HG02885 (cell line): Measurements from ENCODE around the gene ALAD.
A peak's percentile ranks its signal among the peaks of the same experiment; 100 is the strongest.
"Not testable (repeated sequence)": the region's sequence is repeated elsewhere in the genome, so short reads cannot be mapped to it uniquely, and the experiment has no call there.

Experiments
- ATAC-seq: cut with Tn5 transposase; IDR thresholded peaks from one replicate; pipeline ENCODE4 v1.9.1; 2021; ENCODE audit warnings: mild to moderate bottlenecking; ENCODE audit not compliant: unreplicated experiment, poor library complexity

ALAD gene

GRCh38 chr9:113401027-113401792 is at the start of gene ALAD:
TSS of gene ALAD (minus strand) at chr9:113401284. CDS start at chr9:113393559, 7,725 bp downstream.
- ATAC-seq = peak; percentile 99

DNA sequence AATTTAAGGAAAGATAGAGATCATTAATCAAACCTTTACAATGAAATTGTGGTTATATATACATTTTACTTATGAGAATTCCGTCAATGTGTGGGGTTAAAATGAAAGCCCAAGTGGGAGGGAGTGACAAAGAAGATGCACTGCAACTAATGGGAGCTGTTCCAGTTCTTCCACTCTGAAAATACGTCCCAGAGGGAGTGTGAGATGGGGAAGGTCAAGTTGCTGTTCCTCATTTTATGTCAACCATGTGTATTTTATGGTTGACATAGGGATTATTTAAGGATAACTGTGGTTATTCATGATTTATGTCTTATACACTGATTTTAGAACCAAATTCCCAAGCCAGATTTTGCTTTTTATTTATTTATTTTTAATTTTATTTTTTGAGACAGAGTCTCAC is 48.3 kb upstream of the ALAD start:
- ATAC-seq = no peak

GRCh38 chr9:113446323-113446740 is 45.2 kb upstream of the ALAD start:
- no peak for ATAC-seq

DNA sequence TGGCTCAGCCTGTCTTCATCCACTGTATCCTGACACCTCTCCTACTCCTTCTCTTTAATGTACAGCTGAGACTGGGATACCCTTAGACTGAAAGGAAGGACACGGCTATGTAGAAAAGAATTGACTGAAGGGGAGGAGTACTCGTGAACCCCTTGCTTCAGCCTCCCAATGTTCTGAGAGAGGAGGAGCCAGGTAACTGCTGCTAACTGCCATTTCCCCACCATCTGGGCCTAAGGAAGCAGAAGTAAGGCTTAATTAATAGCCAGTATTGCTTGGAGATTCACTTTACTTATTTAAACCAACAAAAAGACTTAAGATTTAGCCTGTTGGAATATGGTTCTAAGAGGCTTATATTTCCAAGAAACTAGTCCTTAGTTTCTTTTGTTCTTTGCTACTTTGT is 43.7 kb upstream of the ALAD start:
- ATAC-seq = no peak

DNA sequence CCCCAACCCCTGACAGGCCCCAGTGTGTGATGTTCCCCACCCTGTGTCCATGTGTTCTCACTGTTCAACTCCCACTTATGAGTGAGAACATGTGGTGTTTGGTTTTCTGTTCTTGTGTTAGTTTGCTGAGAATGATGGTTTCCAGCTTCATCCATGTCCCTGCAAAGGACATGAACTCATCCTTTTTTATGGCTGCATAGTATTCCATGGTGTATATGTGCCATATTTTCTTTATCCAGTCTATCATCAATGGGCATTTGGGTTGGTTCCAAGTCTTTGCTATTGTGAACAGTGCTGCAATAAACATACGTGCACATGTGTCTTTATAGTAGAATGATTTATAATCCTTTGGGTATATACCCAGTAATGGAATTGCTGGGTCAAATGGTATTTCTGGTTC is 36.6 kb upstream of the ALAD start:
- not testable (repeated sequence) for ATAC-seq

DNA sequence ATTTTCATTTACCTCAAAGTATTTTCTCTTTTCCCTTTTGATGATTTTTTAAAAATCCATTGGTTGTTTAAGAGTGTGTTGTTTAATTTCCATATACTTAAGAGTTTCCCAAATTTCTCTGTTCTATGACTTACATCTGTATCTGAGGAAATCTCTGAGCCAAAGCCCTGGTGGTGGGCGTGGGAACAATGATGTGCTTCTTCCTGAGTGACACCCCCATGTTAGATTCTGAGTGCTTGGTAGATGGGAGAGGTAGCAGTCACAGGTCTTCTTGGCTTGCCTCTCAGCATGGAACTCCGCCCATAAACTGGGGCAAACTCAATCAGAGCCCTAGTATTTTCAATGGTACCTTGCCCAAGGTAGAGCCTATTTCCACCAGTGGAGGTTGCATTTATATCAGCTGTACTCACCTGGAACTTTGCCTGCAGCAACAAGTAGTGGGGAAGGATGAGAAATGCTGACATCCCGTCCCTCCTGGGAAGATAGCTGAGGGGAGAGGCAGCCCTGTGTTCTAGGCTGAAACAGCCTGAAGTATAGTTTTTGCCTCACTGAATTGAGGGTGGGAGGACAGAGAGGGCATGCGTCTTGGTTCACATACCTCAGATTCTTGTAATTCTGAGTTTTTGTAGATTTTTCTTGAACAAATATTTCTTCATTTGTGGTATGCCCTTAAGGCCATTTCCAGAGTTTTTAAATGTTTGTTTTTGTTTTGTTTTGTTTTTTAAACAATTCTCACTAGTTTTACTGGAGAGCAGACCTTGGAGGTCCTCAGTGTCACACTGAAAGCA is 35.8 kb upstream of the ALAD start:
- ATAC-seq = no peak

- no peak for ATAC-seq
Measured at GRCh38 chr9:113431191-113431590, 30.1 kb upstream of the ALAD start.

DNA sequence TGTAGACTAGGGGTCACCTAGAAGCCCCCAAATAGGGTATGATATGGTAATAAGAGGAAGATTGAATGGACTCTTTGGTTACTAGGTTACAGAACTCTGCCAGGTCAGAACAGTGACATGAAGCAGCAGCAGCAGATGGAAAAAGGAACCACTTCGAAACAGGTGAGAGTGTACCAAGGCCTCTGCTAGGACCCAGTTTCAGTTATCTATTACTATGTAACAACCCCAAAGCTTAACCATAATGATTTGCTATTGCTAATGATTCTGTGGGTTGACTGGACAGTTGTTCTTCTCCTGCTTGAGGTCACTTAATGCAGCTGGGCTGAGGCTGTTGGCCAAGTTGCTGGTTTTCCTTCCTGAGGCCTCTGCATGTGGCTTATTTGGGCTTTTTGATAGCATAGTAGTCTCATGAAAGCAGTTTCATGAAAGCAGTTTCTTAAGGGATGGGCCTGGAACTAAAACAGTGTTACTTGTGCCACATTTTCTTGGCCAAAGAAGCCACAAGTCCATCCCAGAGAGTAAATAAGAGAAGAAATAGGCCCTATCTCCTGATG is 27.1 kb upstream of the ALAD start:
- no peak for ATAC-seq

- no peak for ATAC-seq
Measured at GRCh38 chr9:113427629-113428028, 26.5 kb upstream of the ALAD start.

- ATAC-seq = no peak
Measured at GRCh38 chr9:113426701-113427100, 25.6 kb upstream of the ALAD start.

GRCh38 chr9:113425072-113425471 is 24.0 kb upstream of the ALAD start:
- no peak for ATAC-seq

GRCh38 chr9:113421726-113422125 is 20.6 kb upstream of the ALAD start:
- ATAC-seq = no peak

GRCh38 chr9:113417370-113417769 is 16.3 kb upstream of the ALAD start:
- no peak for ATAC-seq

DNA sequence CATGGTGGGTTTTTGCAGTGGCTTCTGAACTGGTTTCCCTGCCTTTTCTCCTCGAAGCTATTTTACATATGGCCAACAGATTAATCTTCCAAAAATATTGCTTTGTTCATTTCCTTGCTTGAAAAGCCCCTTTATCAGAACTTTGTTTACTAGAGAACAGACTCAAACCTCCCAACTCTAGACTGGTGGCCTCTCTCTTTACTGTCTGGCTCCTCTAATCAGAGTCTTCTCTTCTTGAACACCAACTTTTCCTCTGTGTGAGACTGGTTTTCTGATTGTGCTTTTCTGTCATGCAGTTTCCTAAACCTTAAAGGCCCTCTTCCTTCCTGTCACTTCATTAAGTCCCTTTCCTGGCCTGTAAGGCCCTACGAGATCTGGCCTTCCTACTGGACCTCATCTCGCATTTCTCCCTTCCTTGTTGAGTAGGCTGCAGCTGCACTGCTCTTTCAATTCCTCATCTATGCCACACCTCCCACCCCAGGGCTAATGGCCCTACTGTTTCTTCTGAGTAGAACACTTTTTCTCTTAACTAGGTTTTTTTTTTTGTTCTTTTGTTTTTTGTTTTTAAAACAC is 15.2 kb upstream of the ALAD start:
- peak; percentile 97 for ATAC-seq

GRCh38 chr9:113410207-113410864 is 9.3 kb upstream of the ALAD start, which contains the start of the genes C9orf43 and POLE3:
TSS of gene C9orf43 (plus strand) at chr9:113410747. CDS start at chr9:113413494, 2,747 bp downstream.
TSS of gene POLE3 (minus strand) at chr9:113410675. CDS start at chr9:113410293, 382 bp downstream.
- ATAC-seq = peak; percentile 90

- peak; percentile 4 for ATAC-seq
Measured at GRCh38 chr9:113409883-113410206, 8.8 kb upstream of the ALAD start.

GRCh38 chr9:113409481-113409880 is 8.4 kb upstream of the ALAD start:
- no peak for ATAC-seq

DNA sequence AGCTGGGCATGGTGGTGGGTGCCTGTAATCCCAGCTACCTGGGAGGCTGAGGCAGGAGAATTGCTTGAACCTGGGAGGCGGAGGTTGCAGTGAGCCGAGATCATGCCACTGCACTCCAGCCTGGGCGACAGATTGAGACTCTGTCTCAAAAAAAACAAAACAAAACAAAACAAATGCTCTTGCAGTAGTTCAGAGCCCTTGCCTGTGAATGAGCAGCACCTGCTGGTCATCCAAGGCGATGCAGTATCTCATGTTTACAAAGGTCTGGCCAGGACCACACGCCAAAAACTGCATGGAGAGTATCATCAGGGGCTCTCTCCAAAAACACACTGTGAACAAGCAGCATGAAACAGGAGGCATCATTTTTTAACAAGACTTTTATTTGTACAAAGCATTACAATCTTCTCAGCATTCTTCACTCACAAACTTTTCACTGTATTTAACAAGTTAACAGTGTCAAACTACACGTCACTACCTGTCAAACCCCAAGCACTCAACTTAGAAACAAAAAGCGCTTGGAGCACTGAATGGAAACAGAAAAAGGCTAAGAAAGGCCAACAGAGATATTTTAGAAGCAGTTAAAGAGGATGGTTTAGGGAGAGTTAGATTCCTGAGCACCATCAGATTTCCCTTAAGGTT is 5.9 kb upstream of the ALAD start:
- ATAC-seq = peak; percentile 36

GRCh38 chr9:113406353-113406752 is 5.3 kb upstream of the ALAD start:
- not testable (repeated sequence) for ATAC-seq

- ATAC-seq = no peak
Measured at GRCh38 chr9:113403646-113404045, 2.6 kb upstream of the ALAD start.
